8988T (cell line): Measurements from ENCODE around the gene IFT81.
"Not testable (repeated sequence)": the region's sequence is repeated elsewhere in the genome, so short reads cannot be mapped to it uniquely, and the experiment has no call there.

ENCODE experiments used
- DNase-seq: peaks from one replicate; pipeline ENCODE4 v3.0.0; 2011

IFT81 gene

DNA sequence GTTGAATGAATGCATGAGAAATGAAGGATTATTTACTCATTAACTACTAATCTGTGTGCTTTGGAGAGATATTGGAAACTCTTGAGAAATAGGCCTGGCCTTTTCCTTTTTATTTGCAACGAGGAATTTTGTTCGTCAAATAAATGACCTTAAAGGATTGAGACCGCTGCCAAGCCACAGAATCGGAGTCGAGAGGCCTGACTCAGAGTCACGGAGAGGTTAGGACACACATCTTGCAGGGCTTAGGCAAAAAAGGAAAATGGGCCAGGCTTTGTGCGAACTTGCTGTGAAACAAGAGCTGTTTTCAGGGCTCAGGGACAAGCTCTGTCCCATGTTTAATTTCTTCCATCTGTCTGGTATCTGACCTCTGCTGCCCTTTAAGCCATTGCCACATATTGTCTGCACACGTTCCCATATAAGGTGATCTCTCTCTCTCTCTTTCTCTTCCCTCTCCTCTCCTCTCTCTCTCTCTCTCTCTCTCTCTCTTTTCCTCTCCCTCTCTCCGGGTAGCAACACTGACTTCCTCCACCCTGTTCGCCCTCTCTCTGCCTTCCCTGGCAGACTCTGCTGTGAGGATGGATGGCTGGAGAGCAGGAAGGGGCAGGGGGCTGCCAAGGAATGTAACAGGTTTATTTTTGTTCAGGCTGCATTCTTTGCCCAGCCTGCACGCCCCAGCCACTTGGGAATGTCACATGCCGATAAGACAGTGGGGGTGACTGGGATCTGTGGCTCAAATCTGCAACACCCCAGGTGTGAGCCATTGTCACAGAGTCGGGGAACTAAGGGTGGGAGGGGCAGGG is 14.9 kb upstream of the IFT81 start:
- DNase-seq = no peak

DNA sequence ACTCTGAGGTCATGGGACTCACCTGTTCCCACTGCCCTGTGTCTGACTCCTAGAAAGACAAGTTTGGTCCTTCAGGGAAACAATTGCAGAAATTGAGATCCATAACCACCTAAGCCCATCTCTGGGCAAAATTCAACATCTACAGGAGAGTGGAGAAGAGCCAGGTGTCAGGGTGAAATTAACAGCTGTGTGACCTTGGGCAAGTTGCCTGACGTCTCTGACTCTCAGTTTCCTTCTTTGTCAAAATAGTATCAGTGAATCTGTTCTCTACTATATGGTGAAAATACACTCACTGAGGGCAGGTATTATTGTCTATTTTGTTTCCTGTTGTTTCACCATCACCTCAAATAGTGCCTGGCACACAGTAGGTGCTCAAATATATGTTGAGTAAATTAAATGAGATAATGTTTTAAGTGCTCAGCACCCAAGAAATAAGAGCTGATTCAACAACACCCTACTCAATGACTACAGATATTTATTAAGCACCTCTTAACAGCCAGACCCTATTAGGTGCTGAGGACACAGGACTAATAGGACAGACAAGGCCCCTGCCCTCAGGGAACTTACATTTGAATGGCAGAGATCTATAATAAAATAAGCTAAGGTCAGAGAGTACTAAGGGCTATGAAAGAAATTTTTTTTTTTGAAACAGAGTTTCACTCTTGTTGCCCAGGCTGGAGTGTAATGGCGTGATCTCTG is 14.2 kb upstream of the IFT81 start:
- DNase-seq = no peak

DNA sequence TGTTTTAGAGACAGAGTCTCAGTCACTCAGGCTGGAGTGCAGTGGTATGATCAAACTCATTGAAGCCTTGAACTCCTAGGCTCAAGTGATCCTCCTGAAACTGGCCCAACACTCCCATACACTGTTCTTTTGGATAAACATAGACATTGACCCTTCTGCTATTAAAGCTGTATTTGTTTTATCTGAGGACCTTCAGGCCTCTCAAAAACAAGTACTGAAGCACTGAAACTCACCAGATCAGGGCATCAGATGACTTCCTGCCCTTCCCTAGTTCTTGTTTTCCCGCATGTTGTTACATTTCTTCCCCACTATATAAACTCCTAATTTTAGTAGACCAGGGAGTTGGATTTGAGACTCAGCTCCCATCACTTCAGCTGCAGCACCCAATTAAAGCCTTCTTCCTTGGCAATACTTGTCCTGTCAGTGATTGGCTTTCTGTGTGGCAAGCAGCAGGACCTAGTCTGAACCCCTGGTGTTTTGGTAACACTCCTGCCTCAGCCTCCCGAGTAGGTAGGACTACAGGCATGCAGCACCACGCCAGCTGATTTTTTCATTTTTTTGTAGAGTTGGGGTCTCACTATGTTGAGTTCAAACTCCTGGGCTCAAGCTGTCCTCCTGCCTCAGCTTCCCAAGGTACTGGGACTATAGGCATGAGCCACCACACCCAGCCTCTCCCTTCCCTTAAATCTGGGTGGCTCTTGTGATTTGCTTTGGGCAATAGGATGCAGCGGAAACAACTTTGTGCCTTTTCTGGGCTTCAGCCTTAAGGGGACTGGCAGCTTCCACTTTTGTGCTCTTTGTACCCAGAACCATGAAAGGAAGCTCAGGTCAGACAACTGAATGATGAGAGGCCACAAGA is 12.5 kb upstream of the IFT81 start:
- no peak for DNase-seq

DNA sequence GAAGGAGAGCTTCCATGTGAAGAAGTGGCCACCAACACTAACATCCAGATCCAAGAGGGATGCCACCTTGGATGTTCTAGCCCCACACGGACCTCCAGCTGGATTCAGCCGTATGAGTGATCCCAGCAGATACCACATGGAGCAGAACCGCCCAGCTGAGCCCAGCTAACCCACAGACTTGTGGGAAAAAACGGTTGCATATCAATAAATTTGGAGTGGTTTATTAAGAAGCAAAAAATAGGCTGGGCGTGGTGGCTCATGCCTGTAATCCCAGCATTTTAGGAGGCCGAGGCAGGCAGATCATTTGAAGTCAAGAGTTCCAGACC is 11.9 kb upstream of the IFT81 start:
- no peak for DNase-seq

DNA sequence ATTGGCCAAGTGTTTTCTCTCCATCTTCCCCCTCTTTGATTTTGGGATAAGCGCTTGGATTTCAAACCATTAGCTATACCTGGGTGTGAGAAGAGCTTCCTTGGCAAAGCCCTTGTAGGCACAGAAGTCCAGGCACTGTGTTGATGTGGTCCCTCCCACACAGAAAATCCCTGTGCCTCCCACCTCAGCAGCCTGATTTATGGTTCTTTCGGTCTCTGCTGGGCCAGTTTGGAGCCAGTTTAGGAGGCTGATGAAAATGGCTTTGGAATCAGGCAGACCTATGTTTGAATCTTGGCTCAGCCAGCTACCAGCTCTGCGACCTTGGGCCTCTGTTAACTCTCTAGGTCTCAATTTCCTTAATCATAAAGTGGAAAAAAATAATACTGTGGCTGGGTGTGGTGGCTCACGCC is 9.6 kb upstream of the IFT81 start:
- DNase-seq = no peak

DNA sequence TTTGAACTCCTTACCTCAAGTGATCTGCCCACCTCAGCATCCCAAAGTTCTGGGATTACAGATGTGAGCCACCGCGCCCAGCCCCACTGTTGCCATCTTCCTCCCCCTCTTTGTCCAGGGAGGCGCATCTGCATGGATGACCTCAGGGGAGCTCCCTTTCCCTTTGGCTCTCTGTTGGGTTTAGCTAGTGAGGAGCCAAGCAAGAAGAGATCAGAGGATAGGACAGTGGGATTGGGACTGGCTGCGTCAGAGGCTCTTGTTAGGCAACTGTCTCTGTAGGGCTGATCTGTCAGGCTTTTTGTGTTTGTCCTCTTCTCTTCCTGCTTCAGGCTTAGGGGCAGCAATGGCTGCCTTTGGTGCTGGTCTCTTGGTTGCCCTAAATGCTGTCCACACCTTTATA is 8.5 kb upstream of the IFT81 start:
- no peak for DNase-seq

DNA sequence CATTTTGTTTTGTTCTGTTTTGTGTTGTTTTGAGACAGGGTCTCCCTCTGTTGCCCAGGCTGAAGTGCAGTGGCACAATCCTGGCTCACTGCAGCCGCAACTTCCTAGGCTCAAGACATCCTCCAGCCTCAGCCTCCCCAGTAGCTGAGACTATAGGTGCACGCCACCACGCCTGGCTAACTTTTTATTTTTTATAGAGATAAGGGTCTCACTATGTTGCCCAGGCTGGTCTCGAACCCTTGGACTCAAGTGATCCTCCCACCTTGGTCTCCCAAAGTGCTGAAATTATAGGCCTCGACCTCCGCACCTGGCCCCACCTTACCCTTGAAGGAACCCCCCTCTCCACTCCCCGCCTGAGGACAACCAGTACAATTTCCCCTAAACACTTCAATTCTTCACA is 7.5 kb upstream of the IFT81 start:
- no peak for DNase-seq

DNA sequence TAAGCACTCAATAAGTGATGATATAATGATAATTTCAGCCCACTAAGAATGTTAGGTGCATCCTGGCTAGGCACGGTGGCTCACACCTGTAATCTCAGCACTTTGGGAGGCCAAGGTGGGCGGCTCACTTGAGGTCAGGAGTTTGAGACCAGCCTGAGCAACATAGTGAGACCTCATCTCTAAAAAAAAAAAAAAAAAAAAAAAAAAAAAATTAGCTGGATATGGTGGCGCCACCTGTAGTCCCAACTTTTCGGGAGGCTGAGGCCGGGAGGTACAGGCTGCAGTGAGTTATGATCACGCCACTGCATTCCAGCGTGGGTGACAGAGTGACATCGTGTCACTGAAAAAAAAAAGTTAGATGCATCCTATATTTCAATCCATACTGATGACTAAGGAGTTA is 6.9 kb upstream of the IFT81 start:
- not testable (repeated sequence) for DNase-seq

DNA sequence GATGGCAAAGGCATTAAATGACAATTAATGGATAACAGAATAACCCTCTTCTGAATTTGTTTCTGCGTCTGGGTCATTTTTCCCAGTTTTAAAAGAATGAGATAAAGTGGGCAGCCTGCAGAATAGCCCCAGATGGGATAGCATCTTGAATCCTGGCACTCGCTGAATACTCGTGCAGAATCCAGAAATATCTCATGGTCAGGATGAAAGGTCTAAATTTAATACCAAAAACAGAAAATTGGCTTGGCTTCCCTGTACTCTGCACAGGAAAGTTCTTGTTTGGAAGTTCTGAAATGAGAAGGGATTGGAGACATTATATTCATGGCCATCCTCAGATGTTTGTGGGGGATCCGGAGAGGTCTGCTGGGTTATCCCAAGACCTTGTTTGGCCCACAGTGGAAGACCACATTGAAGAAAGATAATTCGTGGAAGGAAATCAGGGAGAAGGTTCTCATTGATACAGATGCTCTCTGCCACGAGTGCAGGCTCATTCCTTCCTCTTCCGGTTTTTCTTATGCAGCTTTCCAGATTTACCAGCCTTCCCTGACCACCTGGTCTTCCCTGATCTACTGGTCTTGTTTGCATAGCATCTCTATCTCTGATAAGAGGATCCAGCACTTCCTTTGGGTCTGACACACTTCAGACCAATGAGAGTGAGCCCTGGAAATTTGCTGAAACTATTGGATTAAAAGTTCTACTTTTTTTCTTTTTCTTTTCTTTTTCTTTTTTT is 6.0 kb upstream of the IFT81 start:
- DNase-seq = no peak

DNA sequence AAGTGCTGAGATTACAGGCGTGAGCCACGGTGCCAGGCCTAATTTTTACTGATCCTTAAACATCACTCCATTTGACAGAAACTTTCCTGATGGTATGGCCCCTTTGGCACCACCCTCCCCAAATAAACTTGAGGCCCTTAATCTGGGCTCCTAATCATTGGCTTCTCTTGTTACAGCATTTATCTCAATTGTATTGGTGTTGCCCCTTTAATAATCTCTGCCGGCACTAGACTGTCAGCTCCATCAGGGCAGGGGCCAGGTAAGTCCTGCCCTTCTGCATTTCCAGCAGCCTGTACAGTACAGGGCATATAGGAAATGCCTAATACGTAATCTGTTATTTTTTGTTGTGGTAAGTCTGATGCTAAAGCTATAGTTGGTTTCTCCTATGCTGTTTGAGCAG is 1.2 kb upstream of the IFT81 start:
- no peak for DNase-seq

DNA sequence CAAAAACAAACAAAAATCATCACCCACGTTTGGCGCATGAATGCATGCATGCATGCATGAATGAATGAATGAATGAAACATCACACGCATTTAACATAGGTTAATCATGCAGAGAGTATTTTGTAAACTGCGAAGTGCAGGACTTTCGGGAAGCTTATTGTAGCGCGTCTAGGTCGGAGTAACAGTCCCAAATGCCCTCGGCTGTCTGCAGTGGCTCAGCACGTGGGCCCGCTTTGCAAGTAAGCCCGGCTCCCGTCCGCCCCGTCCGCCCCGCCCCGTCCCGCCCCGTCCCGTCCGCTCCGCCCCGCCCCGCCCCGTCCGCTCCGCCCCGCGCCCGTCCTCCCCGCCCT is 263 bp upstream of the IFT81 start:
- no peak for DNase-seq

DNA sequence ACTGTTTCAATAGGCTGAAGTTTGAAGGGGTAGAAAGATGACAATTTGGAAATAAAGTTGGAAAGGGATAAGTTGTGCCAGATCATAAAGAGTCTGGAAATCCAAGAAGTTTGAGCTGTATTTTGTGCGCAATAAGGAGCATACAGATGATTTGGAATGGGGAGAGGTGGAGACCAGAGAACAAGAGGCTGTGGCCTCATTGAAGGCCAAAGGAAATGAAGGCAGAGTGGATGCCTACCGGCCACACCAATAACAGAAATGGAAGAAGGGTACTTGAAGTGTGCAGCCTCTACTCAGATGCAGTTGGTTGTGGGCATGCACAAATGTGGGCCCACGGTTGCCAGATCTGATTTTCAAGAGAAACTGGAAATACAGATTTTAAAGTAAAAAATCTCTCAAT is 2.4 kb downstream of the IFT81 start:
- no peak for DNase-seq

DNA sequence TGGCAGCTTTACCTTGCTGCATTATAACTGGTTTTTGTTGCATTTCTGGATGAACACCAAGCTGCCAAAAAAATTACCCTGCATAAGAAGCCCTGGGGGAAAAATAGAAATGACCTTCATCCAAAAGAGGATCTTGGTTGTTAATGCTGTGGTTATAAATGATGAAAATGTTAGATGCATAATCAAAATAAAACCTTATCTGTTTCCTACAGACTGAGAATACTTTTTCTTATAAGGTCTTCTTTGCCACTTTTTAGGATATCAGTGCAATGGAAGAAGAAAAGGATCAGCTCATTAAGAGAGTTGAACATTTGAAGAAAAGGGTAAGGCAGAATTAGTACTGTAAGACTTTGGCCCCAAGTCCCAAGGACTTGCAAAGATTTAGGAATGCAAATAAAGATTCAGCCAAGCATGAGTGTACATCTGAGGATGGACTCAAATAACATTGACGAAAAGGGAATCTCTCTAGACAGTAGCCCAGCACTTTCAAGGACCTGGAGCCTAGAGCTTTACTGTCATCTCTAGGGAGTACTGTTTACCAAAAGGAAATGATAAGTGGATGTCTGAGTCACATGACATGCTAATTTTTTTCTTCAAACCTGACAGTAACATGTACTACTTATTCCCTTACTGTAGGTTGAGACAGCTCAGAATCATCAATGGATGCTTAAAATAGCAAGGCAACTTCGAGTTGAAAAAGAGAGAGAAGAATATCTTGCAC is 10.7 kb downstream of the IFT81 start:
- DNase-seq = no peak

DNA sequence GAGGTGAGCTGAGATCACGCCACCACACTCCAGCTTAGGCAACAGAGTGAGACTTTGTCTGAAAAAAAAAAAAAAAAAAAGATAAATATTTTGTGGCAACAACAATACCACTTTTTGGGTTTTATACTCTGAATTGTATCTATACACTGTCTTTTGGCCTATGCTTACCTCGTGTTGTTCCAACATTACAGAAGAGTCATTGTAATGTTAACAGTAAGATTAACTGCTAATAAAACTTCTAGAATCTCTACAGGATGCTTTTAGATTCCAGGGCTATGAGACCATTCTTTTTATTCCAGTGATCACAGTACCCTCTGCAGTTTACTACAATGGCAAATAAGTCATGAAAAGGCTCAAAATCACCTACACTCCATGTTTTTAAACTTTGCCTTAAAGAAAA is 11.6 kb downstream of the IFT81 start:
- DNase-seq = no peak

DNA sequence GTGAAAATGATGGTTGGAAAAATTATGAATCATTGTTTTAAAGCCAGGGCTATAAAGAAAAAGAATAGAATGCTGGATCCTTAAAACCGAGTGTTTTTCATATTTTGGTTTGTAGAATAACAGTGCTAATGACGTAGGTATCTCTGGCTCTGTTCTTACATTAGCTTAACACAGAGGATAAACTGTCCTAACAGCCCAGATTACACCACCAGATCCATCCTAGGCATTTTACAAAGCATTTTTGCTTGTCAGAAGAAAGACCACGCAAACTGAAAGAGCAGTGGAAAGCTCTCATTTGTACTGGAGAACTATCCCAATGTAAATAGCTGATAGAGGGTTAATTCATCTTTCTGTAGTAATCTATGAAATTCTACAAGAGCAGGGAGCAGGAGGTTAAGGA is 13.6 kb downstream of the IFT81 start:
- no peak for DNase-seq

DNA sequence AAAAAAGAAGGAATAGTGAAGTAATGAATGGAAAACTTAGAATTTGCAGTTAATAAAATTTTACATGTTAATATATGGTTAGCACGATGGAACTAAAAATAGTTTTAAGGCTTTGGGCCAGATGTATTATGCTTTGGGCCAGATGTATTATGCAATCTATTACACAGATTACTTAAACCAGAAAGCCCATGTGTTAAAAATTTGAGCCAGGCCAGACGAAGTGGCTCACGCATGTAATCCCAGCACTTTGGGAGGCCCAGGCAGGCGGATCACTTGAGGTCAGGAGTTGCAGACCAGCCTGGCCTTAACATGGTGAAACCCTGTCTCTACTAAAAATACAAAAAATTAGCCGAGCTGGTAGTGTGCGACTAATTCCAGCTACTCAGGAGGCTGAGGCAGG is 17.2 kb downstream of the IFT81 start:
- DNase-seq = no peak

DNA sequence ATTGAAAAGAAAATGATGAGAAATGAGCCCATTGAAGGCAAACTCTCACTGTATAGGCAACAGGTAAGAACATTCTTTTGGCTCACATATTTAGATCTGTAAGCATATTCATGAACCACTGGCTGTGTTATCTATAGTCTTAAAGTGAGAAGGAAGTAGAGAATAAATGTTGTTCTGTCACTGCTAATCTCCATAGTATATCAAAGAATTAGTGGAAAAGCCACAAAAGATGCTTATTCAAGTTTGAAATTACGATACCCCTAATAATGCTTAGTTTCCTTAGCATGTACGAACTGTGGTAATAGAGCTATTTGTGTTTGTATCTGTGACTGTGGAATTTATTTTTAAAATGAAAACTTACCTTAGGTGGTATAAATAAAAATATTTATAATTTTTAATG is 22.8 kb downstream of the IFT81 start:
- no peak for DNase-seq

DNA sequence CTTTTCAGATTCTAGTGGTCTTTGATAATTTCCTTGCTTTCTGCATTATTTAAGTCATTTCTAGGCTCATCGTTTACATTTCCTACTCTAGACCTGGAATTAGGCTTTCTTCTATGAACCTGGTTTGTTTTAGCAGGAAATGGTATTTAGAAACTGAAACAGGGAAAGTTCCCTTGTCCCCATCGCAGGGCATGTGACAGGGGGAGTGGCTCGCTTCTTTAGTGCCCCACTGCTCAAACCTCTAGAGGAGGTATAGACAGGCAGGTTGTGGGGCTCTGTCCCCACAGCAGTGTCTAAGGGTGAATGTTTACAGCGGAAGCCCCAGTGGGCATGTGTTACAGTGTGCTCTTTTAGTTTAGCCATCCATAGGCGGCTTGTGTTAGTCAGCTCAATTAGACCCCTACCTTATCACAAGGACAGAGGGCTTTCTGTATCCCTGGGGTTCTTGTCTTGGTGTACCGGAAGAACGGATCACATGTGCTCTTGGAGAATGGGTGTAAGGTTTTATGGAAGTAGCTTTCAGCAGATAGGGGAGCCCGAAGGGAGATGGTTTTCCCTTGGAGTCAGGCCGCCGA is 25.0 kb downstream of the IFT81 start:
- DNase-seq = no peak

DNA sequence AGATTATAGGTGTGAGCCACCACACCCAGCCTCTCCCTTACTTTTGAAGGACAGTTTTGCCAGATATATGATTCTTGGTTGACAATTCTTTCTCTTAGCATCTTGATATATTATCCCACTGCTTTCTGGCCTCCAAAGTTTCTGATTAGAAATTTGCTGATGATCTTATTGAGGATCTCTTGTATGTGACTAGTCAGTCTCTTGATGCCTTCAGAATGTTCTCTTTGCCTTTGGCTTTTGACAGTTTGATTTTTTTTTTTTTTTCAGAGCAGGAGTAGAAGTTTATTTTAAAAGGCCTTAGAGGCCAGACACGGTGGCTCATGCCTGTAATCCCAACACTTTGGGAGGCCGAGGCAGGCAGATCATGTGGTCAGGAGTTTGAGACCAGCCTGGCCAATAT is 32.6 kb downstream of the IFT81 start:
- DNase-seq = no peak

DNA sequence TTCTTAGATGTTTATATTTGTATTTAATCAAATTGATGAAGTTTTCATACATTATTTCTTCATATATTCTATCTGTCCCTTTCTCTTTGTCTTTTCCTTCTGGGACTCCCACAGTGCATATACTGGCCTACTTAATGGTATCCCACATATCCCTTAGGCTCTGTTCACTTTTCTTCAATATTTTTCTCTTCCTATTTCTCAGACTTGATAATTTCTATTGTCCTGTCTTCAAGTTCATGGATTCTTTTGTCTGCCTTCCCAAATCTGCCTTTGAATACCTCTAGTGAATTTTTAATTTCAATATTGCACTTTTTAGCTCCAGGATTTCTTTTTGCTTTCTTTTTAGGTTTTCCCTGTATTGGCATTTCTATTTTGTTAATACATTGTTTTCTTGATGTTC is 33.4 kb downstream of the IFT81 start:
- no peak for DNase-seq

DNA sequence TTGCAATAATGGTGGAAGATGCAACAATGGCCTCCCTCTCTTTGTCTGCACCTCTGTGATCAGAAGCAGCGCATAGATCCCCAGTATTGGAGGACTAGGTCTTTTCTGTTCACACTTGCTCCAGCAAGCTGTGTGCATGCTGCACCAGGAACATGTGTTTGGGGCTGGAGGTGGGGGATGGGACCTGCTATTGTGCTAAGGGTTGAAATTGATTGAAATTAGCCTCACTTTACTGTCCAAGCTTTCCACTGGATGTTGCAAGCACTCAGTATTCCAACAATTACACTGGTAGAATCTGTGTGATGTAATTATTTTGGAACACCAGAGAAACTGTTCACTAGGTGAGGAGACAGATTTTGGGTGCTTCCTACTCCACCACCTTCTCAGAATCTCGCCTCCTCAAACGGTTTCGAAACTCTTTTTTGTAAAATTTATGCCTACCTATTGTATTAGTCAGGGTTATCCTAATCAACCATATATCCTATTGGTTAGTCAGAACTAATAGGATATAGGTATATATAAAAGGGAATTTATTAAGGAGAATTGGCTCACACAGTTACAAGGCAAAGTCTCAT is 35.6 kb downstream of the IFT81 start:
- DNase-seq = no peak
